Smooth muscle cell (in vitro differentiated cells): ENCODE data around the gene FAM180B. TPM values are rescaled to one million over a fixed set of nuclear protein-coding genes. Genes with fewer than 3 reads are reported as not detected.

ENCODE experiments used
- DNase-seq: peaks from one replicate; lab custom pipeline; 2025; ENCODE audit not compliant: unreplicated experiment; lab: John Stamatoyannopoulos, UW
- H2AFZ ChIP-seq: fragments of 200-600 bp; sonication (generic); 2 replicates; pipeline ENCODE4 v1.6.0; 2016; ENCODE audit warnings: antibody characterized with exemption, low read depth, mild to moderate bottlenecking
- H3F3A ChIP-seq: fragments of 200-600 bp; sonication (generic); 2 replicates; pipeline ENCODE4 v1.6.0; 2017; ENCODE audit warnings: antibody characterized with exemption, low read depth
- H3K27ac ChIP-seq: fragments of 200-600 bp; sonication (generic); 2 replicates; pipeline ENCODE4 v1.5.1; 2016; ENCODE audit warnings: low read depth, mild to moderate bottlenecking
- H3K27me3 ChIP-seq: fragments of 200-600 bp; sonication (generic); 2 replicates; pipeline ENCODE4 v1.6.1; 2016; ENCODE audit warnings: low read depth, mild to moderate bottlenecking
- H3K36me3 ChIP-seq: fragments of 200-600 bp; sonication (generic); 2 replicates; pipeline ENCODE4 v1.5.1; 2016; ENCODE audit warnings: low read depth
- H3K4me1 ChIP-seq: fragments of 200-600 bp; sonication (generic); 2 replicates; pipeline ENCODE4 v1.5.1; 2016; ENCODE audit warnings: low read depth
- H3K4me2 ChIP-seq: fragments of 200-600 bp; sonication (generic); 2 replicates; pipeline ENCODE4 v1.6.0; 2016; ENCODE audit warnings: mild to moderate bottlenecking
- H3K4me3 ChIP-seq: fragments of 200-600 bp; sonication (generic); 2 replicates; pipeline ENCODE4 v1.5.1; 2016; ENCODE audit warnings: mild to moderate bottlenecking
- H3K79me2 ChIP-seq: fragments of 200-600 bp; sonication (generic); 2 replicates; pipeline ENCODE4 v1.6.0; 2016; ENCODE audit warnings: low read depth, mild to moderate bottlenecking
- H3K9ac ChIP-seq: fragments of 200-600 bp; sonication (generic); 2 replicates; pipeline ENCODE4 v1.6.0; 2016; ENCODE audit warnings: low read depth
- H3K9me3 ChIP-seq: fragments of 200-600 bp; sonication (generic); replicated peaks from 2 replicates; pipeline ENCODE4 v1.5.1; 2016; ENCODE audit warnings: low read depth
- H4K20me1 ChIP-seq: fragments of 200-600 bp; sonication (generic); 2 replicates; pipeline ENCODE4 v1.6.0; 2016; ENCODE audit warnings: low read depth
- CTCF ChIP-seq: fragments of 200-600 bp; sonication (generic); IDR thresholded peaks from 2 replicates; pipeline ENCODE4 v1.5.1; 2017; ENCODE audit warnings: borderline replicate concordance, mild to moderate bottlenecking, antibody characterized with exemption; ENCODE audit not compliant: insufficient read depth, poor library complexity, severe bottlenecking
- WGBS: methylation state at CpG from one replicate; pipeline ENCODE4 v1.1.7; 2016; ENCODE audit warnings: low lambda C conversion rate; 5-methylcytosine and 5-hydroxymethylcytosine counted together
- polyA plus RNA-seq: library from polyadenylated mRNA; unstranded; fragments of >200 nt; fragmentation: Nextera tagmentation; extraction: Ambion mirVana; gene quantifications from 2 replicates; pipeline ENCODE4 v1.2.1, GENCODE V29; 2016
- total RNA-seq: library from RNA; depleted of rRNA; stranded (reverse); fragments of >200 nt; gene quantifications from 2 replicates; pipeline ENCODE4 v1.2.3, GENCODE V29; 2014

Gene FAM180B
- total and polyA plus RNA-seq, 2 experiments from 2014 or later: not detected

GRCh38 chr11:47565340-47566148 lies 20.9 kb upstream of the FAM180B start, which contains the start of gene PTPMT1:
Gene PTPMT1, plus strand, starts transcription at chr11:47565599. Its CDS starts 24 bp downstream, at chr11:47565623.
- H3K79me2 ChIP-seq: peaks cover 38% of the 10 kb centered on the region
- H3K36me3 ChIP-seq: no peaks in the 10 kb centered on the region
- H3K9me3 ChIP-seq: no peaks in the 10 kb centered on the region
- peak within 1 kb of the TSS; percentile 87 for H3K9ac ChIP-seq
- no peaks in the 10 kb centered on the region for H3K4me1 ChIP-seq
- peak within 1 kb of the TSS; percentile 100 for H3K4me2 ChIP-seq
- no peak for TF ChIP-seq CTCF
- WGBS: 3% methylated on average over 85 of the region's 86 CpGs
- H3K27me3 ChIP-seq: no peaks in the 10 kb centered on the region
- H3K4me3 ChIP-seq: peak within 1 kb of the TSS; percentile 95
- peak within 1 kb of the TSS; percentile 87 for H2AFZ ChIP-seq
- H3F3A ChIP-seq: no peaks in the 10 kb centered on the region
- peaks cover under 1% of the 10 kb centered on the region for H4K20me1 ChIP-seq
- peak; percentile 22 for DNase-seq
- H3K27ac ChIP-seq: peak within 1 kb of the TSS; percentile 31

GRCh38 chr11:47566149-47566698 lies 20.3 kb upstream of the FAM180B start:
- Histone ChIP-seq H3K9ac (peak overlapping the region; percentile 87), H3K4me3 (peak overlapping the region; percentile 95), H3K79me2 (peaks cover 45% of the 10 kb centered on the region), H3K27ac (peak overlapping the region; percentile 31), H4K20me1 (peaks cover 6% of the 10 kb centered on the region), H3K36me3 (no peaks in the 10 kb centered on the region), H3K27me3 (no peaks in the 10 kb centered on the region), H3K4me1 (no peaks in the 10 kb centered on the region), H2AFZ (peak overlapping the region; percentile 87), H3K4me2 (peak overlapping the region; percentile 100), H3F3A (no peaks in the 10 kb centered on the region), H3K9me3 (no peaks in the 10 kb centered on the region)
- DNase-seq: no peak
- TF ChIP-seq CTCF: no peak
- 37% methylated on average over 17 of the region's 17 CpGs for WGBS

- no peaks in the 10 kb centered on the region for H3K9me3 ChIP-seq
- no peaks in the 10 kb centered on the region for H3K27me3 ChIP-seq
- no peak for DNase-seq
- no peaks in the 10 kb centered on the region for H3K36me3 ChIP-seq
- H3K9ac ChIP-seq: no peak overlapping the region
- no peak overlapping the region for H3K27ac ChIP-seq
- no peaks in the 10 kb centered on the region for H3F3A ChIP-seq
- no peak overlapping the region for H3K4me2 ChIP-seq
- H3K4me1 ChIP-seq: no peaks in the 10 kb centered on the region
- no peak for TF ChIP-seq CTCF
- WGBS: 98% methylated on average over 7 of the region's 7 CpGs
- H3K79me2 ChIP-seq: peaks cover 45% of the 10 kb centered on the region
- H2AFZ ChIP-seq: no peak overlapping the region
- peaks cover 6% of the 10 kb centered on the region for H4K20me1 ChIP-seq
- no peak overlapping the region for H3K4me3 ChIP-seq
Observed at GRCh38 chr11:47569646-47570045, 16.8 kb upstream of the FAM180B start.
